ENCODE data around the gene CEBPG. TPM values are rescaled to one million over a fixed set of nuclear protein-coding genes. Genes with fewer than 3 reads are reported as not detected.

CEBPG gene
- total RNA-seq, 4 donors from 2014 or later = 22.4 to 66.7 (median 46.9) TPM

DNA sequence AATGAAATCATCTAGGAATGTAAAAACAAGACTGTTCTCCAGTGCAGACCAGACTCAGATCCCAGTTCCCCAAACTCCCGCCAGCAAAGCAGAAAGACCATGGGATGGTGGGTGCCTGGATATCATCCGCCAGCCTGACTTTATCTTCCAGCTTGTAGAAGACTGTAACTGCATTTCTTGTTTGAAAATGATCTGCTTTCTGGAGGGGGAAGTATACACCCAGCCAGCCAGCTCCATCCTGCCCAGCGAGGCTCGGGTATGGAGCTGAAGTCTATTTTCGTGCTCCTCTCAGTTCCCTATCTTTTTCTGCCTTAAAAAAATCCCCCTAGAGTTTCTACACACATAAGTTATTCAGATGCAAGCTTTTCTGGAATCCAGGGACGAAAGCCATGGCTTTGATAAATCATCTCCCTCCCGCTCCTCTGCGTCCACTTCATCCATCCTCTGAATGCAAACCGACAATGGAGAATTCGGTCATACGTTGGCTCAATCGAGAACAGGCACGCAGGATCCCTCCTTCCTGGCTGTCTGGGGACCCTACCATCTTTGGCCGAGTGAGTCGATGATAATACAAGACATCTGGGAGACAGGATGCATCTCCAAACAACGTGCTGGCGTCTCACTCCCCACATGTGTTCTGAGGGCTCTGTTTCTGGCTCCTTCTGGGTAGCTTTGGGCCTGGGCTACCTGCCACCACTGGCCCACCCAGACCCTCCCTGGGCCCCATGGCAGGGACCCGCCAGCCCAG lies 31.2 kb downstream of the CEBPG start:
- Histone ChIP-seq H3K36me3 (no peaks in the 10 kb centered on the region), H3K9me3 (no peaks in the 10 kb centered on the region), H3K27ac (no peak overlapping the region), H3K4me3 (no peak overlapping the region), H3K27me3 (no peaks in the 10 kb centered on the region), H3K4me1 (peaks cover 0 to 10% (median 4%) of the 10 kb centered on the region in 4 donors)
- in situ Hi-C loops (cut with MboI; ENCODE audit: low pct_ligation_motif_present in 1 of 4, low pct_unique_long_range_greater_than_20kb in 1 of 4, low sequenced_read_pairs in 3 of 4) (loop anchor here (5.0 kb wide), 1 partner anchor 167 kb away; no protein-coding TSS in a partner anchor), intact Hi-C loops (cut with DNase I; ENCODE audit: low total_unique reads) (no loop called here)
- no peak for TF ChIP-seq EP300 (IDR thresholded peaks at IDR 0.05; ENCODE audit: low read depth)
- TF ChIP-seq, protein P1, sequence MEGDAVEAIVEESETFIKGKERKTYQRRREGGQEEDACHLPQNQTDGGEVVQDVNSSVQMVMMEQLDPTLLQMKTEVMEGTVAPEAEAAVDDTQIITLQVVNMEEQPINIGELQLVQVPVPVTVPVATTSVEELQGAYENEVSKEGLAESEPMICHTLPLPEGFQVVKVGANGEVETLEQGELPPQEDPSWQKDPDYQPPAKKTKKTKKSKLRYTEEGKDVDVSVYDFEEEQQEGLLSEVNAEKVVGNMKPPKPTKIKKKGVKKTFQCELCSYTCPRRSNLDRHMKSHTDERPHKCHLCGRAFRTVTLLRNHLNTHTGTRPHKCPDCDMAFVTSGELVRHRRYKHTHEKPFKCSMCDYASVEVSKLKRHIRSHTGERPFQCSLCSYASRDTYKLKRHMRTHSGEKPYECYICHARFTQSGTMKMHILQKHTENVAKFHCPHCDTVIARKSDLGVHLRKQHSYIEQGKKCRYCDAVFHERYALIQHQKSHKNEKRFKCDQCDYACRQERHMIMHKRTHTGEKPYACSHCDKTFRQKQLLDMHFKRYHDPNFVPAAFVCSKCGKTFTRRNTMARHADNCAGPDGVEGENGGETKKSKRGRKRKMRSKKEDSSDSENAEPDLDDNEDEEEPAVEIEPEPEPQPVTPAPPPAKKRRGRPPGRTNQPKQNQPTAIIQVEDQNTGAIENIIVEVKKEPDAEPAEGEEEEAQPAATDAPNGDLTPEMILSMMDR (IDR thresholded peaks at IDR 0.05) = no peak
- no peak for TF ChIP-seq POLR2AphosphoS5 (IDR thresholded peaks at IDR 0.05)
- TF ChIP-seq POLR2A (IDR thresholded peaks at IDR 0.05) = no peak
- WGBS, 2 donors (ENCODE audit: low coverage in 1 of 2) = 81 to 86% methylated on average over 4 to 18 of the region's 18 CpGs
- peak; percentile 6 for DNase-seq

DNA sequence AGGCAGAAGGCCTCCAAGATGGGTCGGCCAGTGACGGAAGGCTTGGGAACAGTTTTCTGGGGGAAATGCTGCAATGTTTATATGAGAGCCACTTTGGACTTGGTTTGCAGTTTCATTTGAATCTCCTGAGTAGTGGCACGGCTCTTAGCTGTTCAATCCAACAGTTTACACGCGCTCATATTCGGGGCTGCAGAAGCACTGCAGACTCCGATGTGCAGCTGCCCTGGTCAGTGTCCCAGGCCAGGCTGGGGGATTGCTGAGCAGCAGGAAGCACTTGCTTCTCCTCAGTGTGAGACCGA lies 31.7 kb downstream of the CEBPG start:
- Histone ChIP-seq H3K27ac (no peak overlapping the region), H3K36me3 (no peaks in the 10 kb centered on the region), H3K4me3 (no peak overlapping the region), H3K27me3 (no peaks in the 10 kb centered on the region), H3K4me1 (peaks cover 0 to 10% (median 4%) of the 10 kb centered on the region in 4 donors), H3K9me3 (no peaks in the 10 kb centered on the region)
- WGBS, 2 donors (ENCODE audit: low coverage in 1 of 2) = 88% methylated on average over 8 of the region's 8 CpGs; no CpG with 5 or more reads in 1 of the 2 donors
- no peak for DNase-seq
- TF ChIP-seq, protein P1 (IDR thresholded peaks at IDR 0.05) = no peak
- TF ChIP-seq EP300 (IDR thresholded peaks at IDR 0.05; ENCODE audit: low read depth) (no peak), POLR2A (IDR thresholded peaks at IDR 0.05) (no peak), POLR2AphosphoS5 (IDR thresholded peaks at IDR 0.05) (no peak)
- intact Hi-C loops (cut with DNase I; ENCODE audit: low total_unique reads) = no loop called here
- in situ Hi-C loops (cut with MboI; ENCODE audit: low pct_ligation_motif_present in 1 of 4, low pct_unique_long_range_greater_than_20kb in 1 of 4, low sequenced_read_pairs in 3 of 4) = loop anchor here (5.0 kb wide), 1 partner anchor 168 kb away; no protein-coding TSS in a partner anchor

DNA sequence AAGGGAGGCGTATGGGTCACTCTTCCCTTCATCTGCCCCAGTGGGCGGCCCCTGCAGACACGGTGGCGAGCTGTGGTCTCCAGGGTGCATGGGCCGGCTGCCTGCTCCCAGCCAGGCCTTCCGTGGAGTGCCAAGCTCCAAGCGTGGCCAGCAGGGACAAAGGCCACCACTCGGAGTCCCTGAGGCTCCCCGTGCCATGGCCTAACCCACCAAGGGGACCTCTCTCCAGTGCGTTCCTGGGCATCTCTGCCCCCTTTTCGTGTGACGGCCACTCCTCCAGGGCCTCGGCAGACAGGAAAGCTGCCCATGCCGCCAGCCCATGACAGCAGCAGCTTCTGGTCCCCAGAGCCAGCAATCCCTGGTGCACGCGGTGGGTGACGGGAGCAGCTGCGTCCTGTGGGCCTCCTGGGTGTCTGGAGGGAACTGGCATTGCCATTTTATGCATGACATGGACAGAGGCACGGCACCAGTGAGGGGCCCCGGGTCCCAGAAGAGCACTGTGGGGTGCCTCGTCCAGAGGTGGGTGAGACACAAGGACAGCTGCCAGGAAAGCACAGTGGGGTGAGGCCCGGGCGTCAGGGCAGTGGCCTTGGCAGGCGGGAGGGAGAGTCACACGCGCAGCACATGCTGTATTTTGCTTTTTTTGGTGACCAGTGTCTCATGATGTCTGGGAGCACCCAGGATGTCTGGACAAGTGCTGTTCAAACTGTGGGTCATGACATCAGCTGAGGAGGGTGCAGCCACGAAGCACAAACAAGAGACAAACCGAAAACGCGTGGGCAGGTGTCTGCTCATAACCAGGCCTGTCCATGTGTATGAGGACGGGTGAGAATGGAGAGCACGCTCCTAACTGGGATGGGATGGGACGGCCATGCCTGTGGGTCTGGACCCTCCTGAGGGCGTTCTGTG lies 32.3 kb downstream of the CEBPG start:
- Histone ChIP-seq H3K36me3 (no peaks in the 10 kb centered on the region), H3K27me3 (no peaks in the 10 kb centered on the region), H3K9me3 (no peaks in the 10 kb centered on the region), H3K27ac (no peak overlapping the region), H3K4me1 (peaks cover 0 to 10% (median 4%) of the 10 kb centered on the region in 4 donors), H3K4me3 (no peak overlapping the region)
- intact Hi-C loops (cut with DNase I; ENCODE audit: low total_unique reads) (loop anchor here (2.0 kb wide), 1 partner anchor 167 kb away; no protein-coding TSS in a partner anchor), in situ Hi-C loops (cut with MboI; ENCODE audit: low pct_ligation_motif_present in 1 of 4, low pct_unique_long_range_greater_than_20kb in 1 of 4, low sequenced_read_pairs in 3 of 4) (loop anchor here (5.0 kb wide), 1 partner anchor 169 kb away; no protein-coding TSS in a partner anchor)
- TF ChIP-seq POLR2AphosphoS5 (IDR thresholded peaks at IDR 0.05) = no peak
- WGBS, 2 donors (ENCODE audit: low coverage in 1 of 2) = 87% methylated on average over 33 of the region's 34 CpGs; no CpG with 5 or more reads in 1 of the 2 donors
- no peak for DNase-seq

DNA sequence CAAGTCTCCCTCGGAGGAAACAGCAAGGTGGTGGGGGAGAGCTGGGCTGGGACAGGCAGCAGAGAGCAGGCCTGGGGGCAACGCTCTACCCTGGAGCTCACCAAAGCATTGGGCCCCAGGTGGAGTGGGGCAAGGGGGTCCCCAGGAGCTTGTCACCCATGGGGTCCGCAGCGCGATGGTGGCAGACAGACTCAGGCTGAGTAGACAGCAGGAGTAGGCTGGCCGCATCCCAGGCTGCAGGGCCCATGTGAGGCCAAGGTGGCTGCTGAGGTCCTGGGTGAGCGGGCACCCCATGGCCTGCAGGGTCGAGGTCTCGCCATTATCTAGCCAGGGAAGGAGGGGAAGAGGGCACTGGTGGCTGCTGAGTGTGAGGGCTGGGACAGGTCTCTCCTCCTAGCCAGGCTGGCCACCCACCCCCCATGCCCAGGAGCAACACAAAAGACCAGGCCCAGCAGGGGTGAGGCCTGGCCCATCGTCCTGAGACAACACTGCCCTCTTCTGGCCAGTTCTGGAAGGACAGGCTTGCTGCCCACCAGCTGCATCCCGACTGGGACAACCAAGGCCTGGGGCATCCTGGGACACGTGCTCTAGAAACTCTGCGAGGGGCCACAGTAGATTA lies 33.1 kb downstream of the CEBPG start:
- TF ChIP-seq, protein P1 (IDR thresholded peaks at IDR 0.05) = peak; percentile 93 to 97 (median 96)
- no peak for TF ChIP-seq POLR2A (IDR thresholded peaks at IDR 0.05)
- Histone ChIP-seq H3K27ac (no peak overlapping the region), H3K4me3 (no peak overlapping the region), H3K4me1 (peaks cover 0 to 10% (median 4%) of the 10 kb centered on the region in 4 donors), H3K9me3 (no peaks in the 10 kb centered on the region), H3K36me3 (no peaks in the 10 kb centered on the region), H3K27me3 (no peaks in the 10 kb centered on the region)
- in situ Hi-C loops (cut with MboI; ENCODE audit: low pct_ligation_motif_present in 1 of 4, low pct_unique_long_range_greater_than_20kb in 1 of 4, low sequenced_read_pairs in 3 of 4) = loop anchor here (5.0 kb wide), 1 partner anchor 169 kb away; no protein-coding TSS in a partner anchor
- intact Hi-C loops (cut with DNase I; ENCODE audit: low total_unique reads) = loop anchor here (2.0 kb wide), 1 partner anchor 168 kb away; no protein-coding TSS in a partner anchor
- WGBS, 2 donors (ENCODE audit: low coverage in 1 of 2) = 66% methylated on average over 12 of the region's 13 CpGs; no CpG with 5 or more reads in 1 of the 2 donors
- DNase-seq = peak; percentile 82

Data from transverse colon (tissue), 4 donors.